WTC11 (cell line): ENCODE measurements around the gene DCP1A. TPM values are rescaled to one million over a fixed set of nuclear protein-coding genes. Genes with fewer than 3 reads are reported as not detected.

ENCODE experiments used
- ARID4B ChIP-seq: sonication (generic); formaldehyde crosslinking; IDR thresholded peaks from 2 replicates; pipeline ENCODE4 v1.8.0; 2023; ENCODE audit warnings: missing genetic modification reagents, mild to moderate bottlenecking, borderline replicate concordance
- ATF2 ChIP-seq: sonication (generic); formaldehyde crosslinking; IDR thresholded peaks from 2 replicates; pipeline ENCODE4 v1.8.1; 2022; ENCODE audit warnings: low read depth, missing genetic modification reagents, borderline replicate concordance
- CREM ChIP-seq: sonication (generic); formaldehyde crosslinking; IDR thresholded peaks from 2 replicates; pipeline ENCODE4 v1.8.1; 2022; ENCODE audit warnings: mild to moderate bottlenecking, missing genetic modification reagents, moderate library complexity
- E2F5 ChIP-seq: sonication (generic); formaldehyde crosslinking; IDR thresholded peaks from 2 replicates; pipeline ENCODE4 v1.8.1; 2022; ENCODE audit warnings: mild to moderate bottlenecking, moderate library complexity, missing genetic modification reagents
- ELF4 ChIP-seq: sonication (generic); formaldehyde crosslinking; IDR thresholded peaks from 2 replicates; pipeline ENCODE4 v1.8.1; 2022; ENCODE audit warnings: low read depth, mild to moderate bottlenecking, moderate library complexity, missing genetic modification reagents
- EMX1 ChIP-seq: fragments of 250-450 bp; sonication (Bioruptor Pico); IDR thresholded peaks from 2 replicates; pipeline ENCODE4 v1.8.0; 2021; ENCODE audit warnings: mild to moderate bottlenecking
- FOXP4 ChIP-seq: sonication (generic); formaldehyde crosslinking; IDR thresholded peaks from 2 replicates; pipeline ENCODE4 v1.8.0; 2022; ENCODE audit warnings: mild to moderate bottlenecking, missing genetic modification reagents
- IRF1 ChIP-seq: sonication (generic); formaldehyde crosslinking; IDR thresholded peaks from 2 replicates; pipeline ENCODE4 v1.8.0; 2023; ENCODE audit warnings: missing genetic modification reagents
- NFE2L1 ChIP-seq: sonication (generic); formaldehyde crosslinking; IDR thresholded peaks from 2 replicates; pipeline ENCODE4 v1.8.1; 2023; ENCODE audit warnings: missing genetic modification reagents
- NR2C2 ChIP-seq: sonication (generic); formaldehyde crosslinking; IDR thresholded peaks from 2 replicates; pipeline ENCODE4 v1.8.0; 2022; ENCODE audit warnings: mild to moderate bottlenecking, missing genetic modification reagents
- PRDM15 ChIP-seq: sonication (generic); formaldehyde crosslinking; IDR thresholded peaks from 2 replicates; pipeline ENCODE4 v1.8.0; 2022; ENCODE audit warnings: missing genetic modification reagents
- PREB ChIP-seq: sonication (generic); formaldehyde crosslinking; IDR thresholded peaks from 2 replicates; pipeline ENCODE4 v1.8.1; 2022; ENCODE audit warnings: mild to moderate bottlenecking, missing genetic modification reagents, moderate library complexity, borderline replicate concordance
- PRRX2 ChIP-seq: fragments of 250-450 bp; sonication (Bioruptor Pico); IDR thresholded peaks from 2 replicates; pipeline ENCODE4 v1.8.0; 2021; ENCODE audit warnings: mild to moderate bottlenecking
- SOX15 ChIP-seq: fragments of 250-450 bp; sonication (Bioruptor Pico); IDR thresholded peaks from 2 replicates; pipeline ENCODE4 v1.9.0; 2021; ENCODE audit warnings: mild to moderate bottlenecking
- STAT6 ChIP-seq: sonication (generic); formaldehyde crosslinking; conservative IDR thresholded peaks from 2 replicates; pipeline ENCODE4 v1.8.1; 2023; ENCODE audit warnings: mild to moderate bottlenecking, low read depth, missing genetic modification reagents, moderate library complexity
- TCF7 ChIP-seq: sonication (generic); formaldehyde crosslinking; IDR thresholded peaks from 2 replicates; pipeline ENCODE4 v1.8.0; 2022; ENCODE audit warnings: mild to moderate bottlenecking, low read depth, missing genetic modification reagents, moderate library complexity
- ZBTB43 ChIP-seq: sonication (generic); formaldehyde crosslinking; IDR thresholded peaks from 2 replicates; pipeline ENCODE4 v1.8.1; 2023; ENCODE audit warnings: mild to moderate bottlenecking, missing genetic modification reagents
- ZNF317 ChIP-seq: sonication (generic); formaldehyde crosslinking; IDR thresholded peaks from 2 replicates; pipeline ENCODE4 v1.8.1; 2023; ENCODE audit warnings: low read depth, mild to moderate bottlenecking, moderate library complexity, missing genetic modification reagents, borderline replicate concordance
- total RNA-seq: library from RNA; stranded (reverse); gene quantifications from 3 replicates; pipeline ENCODE4 v1.2.3, GENCODE V29; 2021

The DCP1A gene
- total RNA-seq, 1 experiment from 2014 or later: 19.1 TPM

GRCh38 chr3:53347261-53348064 lies at the start of gene DCP1A (continued):
- TF ChIP-seq ZBTB43 (peak; percentile 90), ARID4B (CRISPR knock-in tag) (peak; percentile 58; the same call in 1 of the 2 replicates), CREM (peak; percentile 94), ATF2 (CRISPR knock-in tag) (no peak), STAT6 (CRISPR knock-in tag) (no peak), ZNF317 (CRISPR knock-in tag) (peak; percentile 31; the same call in 1 of the 2 replicates), ELF4 (no peak), TCF7 (CRISPR knock-in tag) (no peak), PRRX2 (CRISPR knock-in tag) (peak; percentile 91), E2F5 (CRISPR knock-in tag) (peak; percentile 81; the same call in 1 of the 2 replicates), SOX15 (no peak), EMX1 (0 out of 2 replicates have a peak, but pooled peaks have one; percentile 70), PREB (CRISPR knock-in tag) (no peak), NR2C2 (CRISPR knock-in tag) (no peak), IRF1 (no peak), FOXP4 (CRISPR knock-in tag) (no peak), PRDM15 (CRISPR knock-in tag) (no peak), NFE2L1 (CRISPR knock-in tag) (0 out of 2 replicates have a peak, but pooled peaks have one; percentile 53)
